Activated naive CD4-positive, alpha-beta T cell treated with anti-CD3 and anti-CD28 coated beads for 36 hours (primary cell): Measurements from ENCODE around the gene EYA4. TPM values are rescaled to one million over a fixed set of nuclear protein-coding genes. Genes with fewer than 3 reads are reported as not detected.

ENCODE experiments used
- CTCF ChIA-PET: fragments of 350-600 bp; sonication (Branson Sonifier 250); formaldehyde crosslinking; loops from one replicate; lab custom pipeline; 2021; ENCODE audit warnings: antibody characterized with exemption; lab: Charles Lee
- DNase-seq: peaks from one replicate; pipeline ENCODE4 v3.0.0-alpha.2; 2020
- H3K27ac Mint-ChIP-seq: one replicate; pipeline ENCODE4 v1.8.0; 2021; ENCODE audit warnings: mild to moderate bottlenecking, mixed read lengths
- H3K27me3 Mint-ChIP-seq: one replicate; pipeline ENCODE4 v1.8.0; 2021; ENCODE audit warnings: low read depth, mixed read lengths
- H3K36me3 Mint-ChIP-seq: one replicate; pipeline ENCODE4 v1.8.0; 2021; ENCODE audit warnings: low read depth, mixed read lengths
- H3K4me1 Mint-ChIP-seq: one replicate; pipeline ENCODE4 v1.8.0; 2021; ENCODE audit warnings: low read depth, mixed read lengths
- H3K4me3 Mint-ChIP-seq: one replicate; pipeline ENCODE4 v1.8.0; 2021; ENCODE audit warnings: mild to moderate bottlenecking, moderate library complexity, mixed read lengths
- H3K9me3 Mint-ChIP-seq: one replicate; pipeline ENCODE4 v1.8.0; 2021; ENCODE audit warnings: mixed read lengths
- intact Hi-C: fragments of 100-400 bp; cut with micrococcal nuclease; formaldehyde crosslinking; loops from one replicate; pipeline ENCODE4 v1.15.1; 2023
- total RNA-seq, 2 experiments: library from RNA; stranded (reverse); gene quantifications; one replicate each; pipeline ENCODE4 v1.2.3, GENCODE V29; 2021

The EYA4 gene
- total RNA-seq, 2 experiments from 2014 or later, result not detected

- Mint-ChIP-seq H3K4me3 (no peak overlapping the region), H3K4me1 (no peaks in the 10 kb centered on the region), H3K9me3 (no peaks in the 10 kb centered on the region), H3K27me3 (peaks cover 7% of the 10 kb centered on the region), H3K27ac (no peak overlapping the region), H3K36me3 (no peaks in the 10 kb centered on the region)
- CTCF ChIA-PET, result interaction anchor here (0.9 kb wide), 1 partner anchor 316 kb away, joined by 3 read pairs; no protein-coding TSS in a partner anchor
- DNase-seq, result no peak
- intact Hi-C loops, result no loop called here
These were observed 260.6 kb downstream of the EYA4 start for GRCh38 chr6:133501675-133502270.

- CTCF ChIA-PET, result no interaction called here
- no peak for DNase-seq
- intact Hi-C loops, result no loop called here
- Mint-ChIP-seq H3K9me3 (no peaks in the 10 kb centered on the region), H3K27me3 (peaks cover 7% of the 10 kb centered on the region), H3K36me3 (no peaks in the 10 kb centered on the region), H3K4me3 (no peak overlapping the region), H3K4me1 (no peaks in the 10 kb centered on the region), H3K27ac (no peak overlapping the region)
These were observed 261.5 kb downstream of the EYA4 start for GRCh38 chr6:133502441-133503335.

GRCh38 chr6:133503336-133503729 is 262.2 kb downstream of the EYA4 start:
- H3K4me1 Mint-ChIP-seq, result no peaks in the 10 kb centered on the region
- H3K9me3 Mint-ChIP-seq, result no peaks in the 10 kb centered on the region
- peaks cover 7% of the 10 kb centered on the region for H3K27me3 Mint-ChIP-seq
- H3K4me3 Mint-ChIP-seq, result no peak overlapping the region
- intact Hi-C loops, result no loop called here
- DNase-seq, result no peak
- H3K27ac Mint-ChIP-seq, result no peak overlapping the region
- CTCF ChIA-PET, result no interaction called here
- no peaks in the 10 kb centered on the region for H3K36me3 Mint-ChIP-seq

- H3K27ac Mint-ChIP-seq, result no peak overlapping the region
- no peaks in the 10 kb centered on the region for H3K4me1 Mint-ChIP-seq
- no peaks in the 10 kb centered on the region for H3K36me3 Mint-ChIP-seq
- H3K27me3 Mint-ChIP-seq, result peaks cover 7% of the 10 kb centered on the region
- intact Hi-C loops, result no loop called here
- CTCF ChIA-PET, result no interaction called here
- DNase-seq, result no peak
- H3K9me3 Mint-ChIP-seq, result no peaks in the 10 kb centered on the region
- no peak overlapping the region for H3K4me3 Mint-ChIP-seq
These were observed 263.0 kb downstream of the EYA4 start for GRCh38 chr6:133504158-133504557.

GRCh38 chr6:133504761-133505160 is 263.6 kb downstream of the EYA4 start:
- H3K4me1 Mint-ChIP-seq, result no peaks in the 10 kb centered on the region
- no peak overlapping the region for H3K27ac Mint-ChIP-seq
- H3K36me3 Mint-ChIP-seq, result no peaks in the 10 kb centered on the region
- H3K27me3 Mint-ChIP-seq, result peaks cover 10% of the 10 kb centered on the region
- H3K9me3 Mint-ChIP-seq, result no peaks in the 10 kb centered on the region
- DNase-seq, result no peak
- intact Hi-C loops, result no loop called here
- H3K4me3 Mint-ChIP-seq, result no peak overlapping the region
- CTCF ChIA-PET, result no interaction called here

- no peaks in the 10 kb centered on the region for H3K9me3 Mint-ChIP-seq
- no peak overlapping the region for H3K27ac Mint-ChIP-seq
- intact Hi-C loops, result no loop called here
- H3K27me3 Mint-ChIP-seq, result peaks cover 8% of the 10 kb centered on the region
- no peaks in the 10 kb centered on the region for H3K4me1 Mint-ChIP-seq
- H3K36me3 Mint-ChIP-seq, result no peaks in the 10 kb centered on the region
- no peak for DNase-seq
- CTCF ChIA-PET, result no interaction called here
- no peak overlapping the region for H3K4me3 Mint-ChIP-seq
These were observed 264.5 kb downstream of the EYA4 start for GRCh38 chr6:133505681-133506080.

- intact Hi-C loops, result loop anchor here (1.0 to 5.0 kb wide), 6 partner anchors 226 to 1235 kb away; no protein-coding TSS in a partner anchor
- no peak overlapping the region for H3K27ac Mint-ChIP-seq
- peak; percentile 58 for DNase-seq
- H3K4me1 Mint-ChIP-seq, result no peaks in the 10 kb centered on the region
- no peaks in the 10 kb centered on the region for H3K9me3 Mint-ChIP-seq
- H3K36me3 Mint-ChIP-seq, result no peaks in the 10 kb centered on the region
- no peak overlapping the region for H3K4me3 Mint-ChIP-seq
- H3K27me3 Mint-ChIP-seq, result peaks cover 15% of the 10 kb centered on the region
- CTCF ChIA-PET, result no interaction called here
These were observed 271.4 kb downstream of the EYA4 start for GRCh38 chr6:133512410-133513016.

GRCh38 chr6:133523816-133524215 is 282.7 kb downstream of the EYA4 start:
- CTCF ChIA-PET, result interaction anchor here (0.6 kb wide), 1 partner anchor 29 kb away, joined by 3 read pairs; no protein-coding TSS in a partner anchor
- H3K9me3 Mint-ChIP-seq, result peaks cover 2% of the 10 kb centered on the region
- no peaks in the 10 kb centered on the region for H3K4me1 Mint-ChIP-seq
- H3K4me3 Mint-ChIP-seq, result no peak overlapping the region
- DNase-seq, result no peak
- peaks cover 4% of the 10 kb centered on the region for H3K27me3 Mint-ChIP-seq
- intact Hi-C loops, result no loop called here
- H3K36me3 Mint-ChIP-seq, result no peaks in the 10 kb centered on the region
- H3K27ac Mint-ChIP-seq, result no peak overlapping the region

- no peak overlapping the region for H3K27ac Mint-ChIP-seq
- peaks cover 2% of the 10 kb centered on the region for H3K9me3 Mint-ChIP-seq
- CTCF ChIA-PET, result no interaction called here
- H3K27me3 Mint-ChIP-seq, result peaks cover 4% of the 10 kb centered on the region
- no peak overlapping the region for H3K4me3 Mint-ChIP-seq
- no peak for DNase-seq
- no peaks in the 10 kb centered on the region for H3K4me1 Mint-ChIP-seq
- no peaks in the 10 kb centered on the region for H3K36me3 Mint-ChIP-seq
- intact Hi-C loops, result no loop called here
These were observed 285.3 kb downstream of the EYA4 start for GRCh38 chr6:133526436-133526835.

GRCh38 chr6:133528566-133528965 is 287.4 kb downstream of the EYA4 start:
- peaks cover 6% of the 10 kb centered on the region for H3K27me3 Mint-ChIP-seq
- intact Hi-C loops, result no loop called here
- no peak for DNase-seq
- no peaks in the 10 kb centered on the region for H3K36me3 Mint-ChIP-seq
- no peaks in the 10 kb centered on the region for H3K4me1 Mint-ChIP-seq
- no peak overlapping the region for H3K4me3 Mint-ChIP-seq
- CTCF ChIA-PET, result interaction anchor here (0.6 kb wide), 1 partner anchor 139 kb away, joined by 3 read pairs; no protein-coding TSS in a partner anchor
- H3K27ac Mint-ChIP-seq, result no peak overlapping the region
- H3K9me3 Mint-ChIP-seq, result peaks cover 2% of the 10 kb centered on the region

GRCh38 chr6:133532908-133533307 is 291.8 kb downstream of the EYA4 start:
- CTCF ChIA-PET, result no interaction called here
- no peaks in the 10 kb centered on the region for H3K9me3 Mint-ChIP-seq
- no peak overlapping the region for H3K27ac Mint-ChIP-seq
- no peak for DNase-seq
- H3K4me3 Mint-ChIP-seq, result no peak overlapping the region
- H3K27me3 Mint-ChIP-seq, result peaks cover 6% of the 10 kb centered on the region
- H3K36me3 Mint-ChIP-seq, result no peaks in the 10 kb centered on the region
- no peaks in the 10 kb centered on the region for H3K4me1 Mint-ChIP-seq
- intact Hi-C loops, result no loop called here

GRCh38 chr6:133539502-133540259 is 298.5 kb downstream of the EYA4 start:
- Mint-ChIP-seq H3K9me3 (no peaks in the 10 kb centered on the region), H3K36me3 (no peaks in the 10 kb centered on the region), H3K27ac (no peak overlapping the region), H3K4me1 (no peaks in the 10 kb centered on the region), H3K27me3 (peaks cover 17% of the 10 kb centered on the region), H3K4me3 (no peak overlapping the region)
- intact Hi-C loops, result no loop called here
- CTCF ChIA-PET, result no interaction called here
- DNase-seq, result no peak
